GF-D8 (cell line): ENCODE results near the gene ZNF689.
A peak's percentile ranks its signal among the peaks of the same experiment; 100 is the strongest.
"Not testable (repeated sequence)": the region's sequence is repeated elsewhere in the genome, so short reads cannot be mapped to it uniquely, and the experiment has no call there.

Source experiments
- DNase-seq: peaks from one replicate; lab custom pipeline; 2025; lab: John Stamatoyannopoulos, UW

The ZNF689 gene

DNA sequence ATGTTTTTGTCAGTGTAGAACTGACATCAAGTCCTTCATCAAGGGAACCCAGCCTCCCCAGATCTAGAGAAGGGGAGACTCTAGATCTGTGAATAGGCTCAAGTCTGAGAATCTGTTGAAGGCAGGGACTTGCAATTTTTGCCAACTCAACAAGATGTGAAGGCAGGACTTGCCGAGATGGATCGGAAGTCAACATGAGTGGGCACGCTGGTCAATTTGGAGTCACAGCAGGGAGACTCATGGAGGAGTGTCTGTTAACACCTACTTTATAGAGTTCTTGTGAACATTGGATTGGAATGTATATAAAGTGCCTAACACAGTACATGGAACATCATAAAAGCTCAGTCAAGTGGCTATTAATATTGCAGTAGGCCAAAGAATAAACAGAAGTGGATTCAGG, 10.0 kb downstream of the ZNF689 start:
- no peak for DNase-seq

DNA sequence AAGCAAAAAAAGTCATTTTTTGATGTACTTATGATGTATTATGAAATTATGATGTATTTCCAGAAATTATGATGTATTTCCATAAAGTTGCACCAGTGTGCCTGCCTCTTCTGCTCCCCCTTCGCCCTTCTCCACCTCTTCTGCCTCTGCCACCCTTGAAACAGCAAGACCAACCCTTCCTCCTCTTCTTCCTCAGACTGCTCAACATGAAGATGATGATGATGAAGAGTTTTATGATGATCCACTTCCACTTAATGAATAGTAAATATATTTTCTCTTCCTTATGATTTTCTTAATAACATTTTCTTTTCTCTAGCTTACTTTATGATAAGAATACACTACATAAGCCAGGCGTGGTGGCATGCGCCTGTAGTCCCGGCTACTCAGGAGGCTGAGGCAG, 17.3 kb downstream of the ZNF689 start:
- no peak for DNase-seq

GRCh38 chr16:30590869-30591268, 19.3 kb downstream of the ZNF689 start:
- not testable (repeated sequence) for DNase-seq

DNA sequence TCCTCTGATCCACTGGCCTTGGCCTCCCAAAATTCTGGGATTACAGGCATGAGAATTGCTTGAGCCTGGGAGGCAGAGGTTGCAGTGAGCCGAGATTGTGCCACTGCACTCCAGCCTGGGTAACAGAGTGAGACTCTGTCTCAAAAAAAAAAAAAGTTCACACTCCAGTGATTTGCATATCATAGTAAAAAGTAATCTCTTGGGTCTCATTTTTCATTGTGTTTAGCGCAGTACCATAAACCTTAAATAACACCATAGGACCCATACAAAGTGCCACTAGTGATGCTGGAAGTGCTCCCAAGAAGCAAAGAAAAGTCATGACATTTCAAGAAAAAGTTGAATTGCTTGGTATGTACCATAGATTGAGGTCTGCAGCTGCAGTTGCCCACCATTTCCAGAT, 20.6 kb downstream of the ZNF689 start:
- not testable (repeated sequence) for DNase-seq

DNA sequence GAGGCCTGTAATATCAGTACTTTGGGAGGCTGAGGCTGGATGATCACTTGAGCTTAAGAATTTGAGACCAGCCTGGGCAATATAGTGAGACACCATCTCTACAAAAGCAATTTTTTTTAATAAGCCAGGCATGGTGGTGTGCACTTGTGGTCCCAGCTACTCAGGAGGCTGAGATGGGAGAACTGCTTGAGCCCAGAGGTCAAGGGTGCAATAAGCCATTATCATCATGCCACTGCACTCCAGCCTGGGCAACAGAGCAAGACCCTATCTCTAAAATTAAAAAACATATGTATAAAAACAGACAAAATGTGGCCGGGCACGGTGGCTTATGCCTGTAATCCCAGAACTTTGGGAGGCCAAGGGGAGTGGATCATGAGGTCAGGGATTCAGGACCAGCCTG, 21.5 kb downstream of the ZNF689 start:
- no peak for DNase-seq

DNA sequence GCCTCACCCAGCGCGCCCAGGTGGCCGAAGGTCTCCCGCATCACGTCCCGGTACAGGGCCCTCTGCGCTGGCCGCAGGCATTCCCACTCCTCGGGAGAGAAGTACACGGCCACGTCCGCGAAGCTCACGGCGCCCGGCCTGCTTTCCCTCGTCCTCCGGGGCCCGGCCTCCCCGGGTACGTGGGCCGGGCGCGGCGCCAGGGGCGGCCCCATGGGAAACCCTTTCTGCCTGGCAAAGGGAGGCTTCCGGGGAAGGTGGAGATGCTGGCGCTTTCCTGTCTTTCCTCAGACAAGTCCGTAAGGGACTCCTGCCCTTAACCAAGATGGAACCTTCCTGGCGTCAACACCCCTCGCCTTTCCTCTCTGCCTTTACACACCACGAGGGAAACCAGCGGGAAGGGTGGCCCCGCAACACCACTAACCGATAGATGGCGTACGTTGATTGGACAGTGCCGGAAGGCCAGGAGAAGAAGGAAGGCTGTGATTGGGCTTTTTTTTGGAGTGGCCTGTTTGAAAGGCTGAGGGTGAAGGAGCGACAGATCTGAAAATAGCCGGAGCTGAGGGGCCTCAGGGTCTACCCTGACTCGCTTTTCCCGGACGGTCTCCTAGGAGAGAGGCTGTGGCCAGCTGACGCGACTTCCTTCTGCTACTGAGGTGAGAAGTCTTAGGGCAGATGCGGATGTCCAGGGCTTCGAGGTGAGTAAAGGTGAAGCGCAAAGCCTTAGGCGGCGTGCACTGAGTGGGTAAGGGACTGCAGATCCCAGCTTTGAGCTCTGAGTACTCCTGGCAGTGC, 24.6 kb downstream of the ZNF689 start, which contains the start of gene ZNF785:
TSS of gene ZNF785 (minus strand) at position 298 of the 792 bp plus-strand sequence. CDS start at position 212, 86 bp downstream.
- peak; percentile 98 for DNase-seq

DNA sequence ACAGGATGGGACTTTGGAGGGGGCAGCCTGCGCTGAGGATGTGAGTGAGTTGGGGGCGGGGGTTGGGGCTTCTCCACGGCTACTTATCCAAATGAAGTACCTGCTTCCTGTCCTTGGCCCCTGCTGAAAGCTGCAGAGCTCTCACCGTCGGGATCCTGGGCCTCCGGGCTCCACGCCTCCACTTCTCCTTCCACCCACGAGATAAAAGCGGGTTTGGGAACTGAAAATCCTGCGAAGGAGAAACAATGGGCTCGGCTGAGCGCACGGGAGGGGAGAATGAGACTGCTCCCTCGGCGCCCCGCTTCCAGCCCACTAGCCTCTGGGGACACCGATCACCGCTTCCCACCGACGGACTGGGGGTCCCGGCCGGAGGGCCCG, 25.2 kb downstream of the ZNF689 start:
- DNase-seq, result no peak

- DNase-seq, result no peak
Observed at GRCh38 chr16:30582611-30583340, 27.4 kb downstream of the ZNF689 start.

- DNase-seq, result no peak
Observed at GRCh38 chr16:30581457-30581856, 28.7 kb downstream of the ZNF689 start.

GRCh38 chr16:30574678-30575077, 35.5 kb downstream of the ZNF689 start:
- no peak for DNase-seq

- peak; percentile 98 for DNase-seq
Observed at GRCh38 chr16:30571445-30572322, 38.5 kb downstream of the ZNF689 start, which contains the start of gene ZNF688. Gene ZNF688, minus strand, starts transcription at chr16:30571714. Its CDS starts 85 bp downstream, at chr16:30571629.

DNA sequence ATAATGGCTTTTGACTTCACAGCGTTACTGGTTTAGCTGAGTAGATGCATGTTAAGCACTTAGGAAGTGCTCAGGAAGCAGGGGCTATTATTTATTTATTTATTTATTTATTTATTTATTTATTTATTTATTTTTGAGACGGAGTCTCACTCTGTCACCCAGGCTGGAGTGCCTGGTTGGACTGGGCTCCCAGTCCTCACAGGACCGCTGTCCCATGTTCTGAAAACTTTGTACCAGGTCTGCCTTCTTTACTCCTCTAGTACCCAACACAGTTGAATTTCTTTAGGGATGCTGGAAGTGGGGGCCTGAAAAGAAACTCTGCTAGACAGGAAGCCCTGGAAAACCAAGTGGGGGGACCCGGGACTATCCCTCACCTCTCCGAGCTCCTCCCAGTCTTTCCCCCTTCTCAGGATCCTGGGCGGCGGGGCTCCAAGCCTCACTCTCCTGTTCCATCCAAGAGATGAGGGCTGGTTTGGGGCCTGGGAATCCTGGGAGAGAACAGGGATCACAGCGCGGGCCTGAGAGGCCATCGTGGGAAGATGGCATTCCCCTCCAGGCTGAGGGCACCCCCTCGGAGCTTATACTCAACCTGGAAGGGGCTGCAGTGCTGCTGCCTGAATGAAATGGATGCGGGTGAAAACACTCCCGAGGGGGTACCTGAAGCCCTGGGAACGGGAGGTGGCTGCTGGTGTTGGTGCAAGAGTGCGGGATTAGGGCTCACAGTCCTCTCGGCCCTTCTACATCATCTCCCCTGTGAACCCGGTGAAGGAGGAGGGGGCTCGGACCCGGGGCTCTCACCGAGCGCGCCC, 39.3 kb downstream of the ZNF689 start:
- DNase-seq, result no peak

GRCh38 chr16:30569746-30570635, 40.2 kb downstream of the ZNF689 start:
- no peak for DNase-seq

DNA sequence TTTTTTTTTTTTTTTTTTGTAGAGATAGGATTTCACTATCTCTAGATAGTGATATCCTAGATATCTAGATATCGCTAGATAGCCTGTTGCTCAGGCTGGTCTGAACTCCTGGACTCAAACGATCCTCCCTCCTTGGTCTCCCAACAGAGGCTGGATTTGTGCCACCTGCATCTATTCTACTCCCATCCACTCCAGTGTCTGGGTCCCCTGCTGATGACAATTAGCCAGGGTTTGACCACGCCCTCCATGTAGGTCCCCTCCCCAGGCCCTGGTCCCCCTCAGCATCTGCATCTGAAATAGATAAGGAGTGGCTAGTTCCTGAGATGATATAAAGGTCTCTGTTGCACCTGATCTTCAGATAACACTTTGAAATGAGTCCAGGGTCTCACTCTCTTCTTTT, 40.9 kb downstream of the ZNF689 start:
- DNase-seq, result no peak

GRCh38 chr16:30567991-30568638, 42.1 kb downstream of the ZNF689 start:
- DNase-seq, result peak; percentile 28

GRCh38 chr16:30567160-30567990, 42.8 kb downstream of the ZNF689 start:
- DNase-seq, result no peak

DNA sequence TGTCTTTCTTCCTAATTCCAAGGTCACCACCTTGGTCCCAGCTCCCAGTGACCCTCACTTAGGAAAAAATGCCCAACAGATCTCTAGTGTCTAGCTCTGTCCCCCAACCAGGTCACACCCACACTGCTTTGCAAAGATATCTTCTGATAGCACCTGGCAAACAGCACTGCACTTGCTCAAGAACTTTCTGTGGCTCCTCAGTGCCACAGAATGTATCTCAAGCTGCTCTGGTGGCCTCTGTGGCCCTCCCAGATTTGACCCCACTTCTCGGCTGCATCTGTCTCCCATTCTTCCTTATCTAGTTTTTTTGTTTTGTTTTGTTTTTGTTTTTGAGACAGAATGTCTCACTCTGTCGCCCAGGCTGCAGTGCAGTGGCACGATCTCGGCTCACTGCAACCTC, 43.7 kb downstream of the ZNF689 start:
- no peak for DNase-seq

DNA sequence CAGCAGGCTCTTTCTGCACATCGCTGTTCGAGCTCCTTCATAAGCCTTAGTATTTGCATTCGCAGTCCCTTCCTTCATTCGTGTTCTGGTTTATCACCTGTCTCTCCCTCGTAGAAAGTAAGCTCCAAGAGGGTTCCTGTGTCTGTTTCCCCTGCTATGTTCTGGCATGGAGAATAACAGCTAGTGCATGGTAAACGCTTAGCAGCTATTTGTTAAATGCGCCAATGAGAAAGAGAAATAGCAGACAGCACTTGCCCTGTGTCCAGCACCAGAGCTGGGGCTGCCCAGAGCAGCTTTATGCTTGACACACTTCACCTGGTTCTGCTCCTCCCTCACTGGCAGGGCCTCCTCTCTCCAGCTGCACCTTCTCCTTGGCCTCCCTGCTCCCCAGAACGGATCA, 44.2 kb downstream of the ZNF689 start:
- no peak for DNase-seq

DNA sequence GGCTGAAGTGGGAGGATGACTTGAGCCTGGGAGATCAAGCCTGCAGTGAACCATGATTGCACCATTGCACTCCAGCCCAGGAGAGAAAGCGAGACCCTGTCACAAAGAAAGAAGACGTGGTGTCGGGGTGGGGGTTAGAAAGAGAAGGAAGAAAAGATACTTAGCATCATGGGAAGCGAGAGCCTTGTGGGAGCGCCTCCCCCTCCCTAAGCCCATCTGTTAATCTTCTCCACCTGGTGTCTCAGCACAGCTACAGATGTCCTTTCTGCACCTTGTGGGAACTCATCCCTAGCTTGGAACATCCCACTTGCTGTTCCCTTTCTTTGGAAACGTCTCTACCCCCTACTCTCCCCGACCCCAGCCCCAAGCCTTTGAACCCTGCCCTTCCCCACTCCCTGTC, 44.7 kb downstream of the ZNF689 start:
- DNase-seq, result no peak
